Left colon (tissue), 2 donors: Measurements from ENCODE around the gene CPAMD8. TPM values are rescaled to one million over a fixed set of nuclear protein-coding genes. Genes with fewer than 3 reads are reported as not detected.
"Not testable (repeated sequence)": the region's sequence is repeated elsewhere in the genome, so short reads cannot be mapped to it uniquely, and the experiment has no call there.

Experiments used
- ATAC-seq: fragments of 200-7000 bp; cut with Tn5 transposase; one replicate; pipeline ENCODE4 v1.9.1; 2020; ENCODE audit warnings: mild to moderate bottlenecking, moderate library complexity
- DNase-seq, 2 donors: peaks; one replicate each; pipeline ENCODE4 v3.0.0-alpha.2; 2020
- intact Hi-C, 2 donors: fragments of 100-400 bp; cut with DNase I in 1 of 2; cut with micrococcal nuclease in 1 of 2; formaldehyde crosslinking; loops; one replicate each; pipeline versions ENCODE4 v1.11.2 to v1.14.0; 2022; cut with DNase I, micrococcal nuclease
- total RNA-seq, 2 donors: library from RNA; stranded (reverse); fragmentation: NEBNext Ultra II Directional; extraction: Animal tissue kit (Norgen Biotek cat#: 25700); gene quantifications; one replicate each; pipeline ENCODE4 v1.2.1, GENCODE V29; 2021
- donor health status: DM: no; HTN: no; CAD: no.
- donor health status: DM: yes; HTN: yes; CAD: no.

CPAMD8 gene
- total RNA-seq, 2 donors from 2014 or later = 2.3 to 3.4 TPM

DNA sequence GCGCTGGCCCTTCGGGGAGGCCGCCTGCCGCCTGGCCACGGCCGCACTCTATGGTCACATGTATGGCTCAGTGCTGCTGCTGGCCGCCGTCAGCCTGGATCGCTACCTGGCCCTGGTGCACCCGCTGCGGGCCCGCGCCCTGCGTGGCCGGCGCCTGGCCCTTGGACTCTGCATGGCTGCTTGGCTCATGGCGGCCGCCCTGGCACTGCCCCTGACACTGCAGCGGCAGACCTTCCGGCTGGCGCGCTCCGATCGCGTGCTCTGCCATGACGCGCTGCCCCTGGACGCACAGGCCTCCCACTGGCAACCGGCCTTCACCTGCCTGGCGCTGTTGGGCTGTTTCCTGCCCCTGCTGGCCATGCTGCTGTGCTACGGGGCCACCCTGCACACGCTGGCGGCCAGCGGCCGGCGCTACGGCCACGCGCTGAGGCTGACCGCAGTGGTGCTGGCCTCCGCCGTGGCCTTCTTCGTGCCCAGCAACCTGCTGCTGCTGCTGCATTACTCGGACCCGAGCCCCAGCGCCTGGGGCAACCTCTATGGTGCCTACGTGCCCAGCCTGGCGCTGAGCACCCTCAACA is 136.6 kb downstream of the CPAMD8 start:
- no peak for ATAC-seq
- intact Hi-C loops = no loop called here
- DNase-seq = no peak

DNA sequence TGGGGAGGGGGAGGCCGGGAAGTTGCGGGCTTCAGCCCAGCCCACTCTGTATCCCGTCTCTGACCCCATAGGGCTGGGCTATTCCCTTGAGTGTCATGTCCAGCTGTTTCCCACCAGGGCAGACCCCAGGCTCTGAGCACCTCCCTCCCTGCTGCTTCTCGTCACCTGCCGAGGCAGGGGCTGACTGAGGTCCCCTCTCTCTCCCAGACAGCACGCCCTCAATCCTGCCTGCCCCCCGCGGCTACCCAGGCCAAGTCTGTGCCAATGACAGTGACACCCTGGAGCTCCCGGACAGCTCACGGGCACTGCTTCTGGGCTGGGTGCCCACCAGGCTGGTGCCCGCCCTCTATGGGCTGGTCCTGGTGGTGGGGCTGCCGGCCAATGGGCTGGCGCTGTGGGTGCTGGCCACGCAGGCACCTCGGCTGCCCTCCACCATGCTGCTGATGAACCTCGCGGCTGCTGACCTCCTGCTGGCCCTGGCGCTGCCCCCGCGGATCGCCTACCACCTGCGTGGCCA is 137.2 kb downstream of the CPAMD8 start:
- DNase-seq (no peak), ATAC-seq (no peak)
- intact Hi-C loops = no loop called here

DNA sequence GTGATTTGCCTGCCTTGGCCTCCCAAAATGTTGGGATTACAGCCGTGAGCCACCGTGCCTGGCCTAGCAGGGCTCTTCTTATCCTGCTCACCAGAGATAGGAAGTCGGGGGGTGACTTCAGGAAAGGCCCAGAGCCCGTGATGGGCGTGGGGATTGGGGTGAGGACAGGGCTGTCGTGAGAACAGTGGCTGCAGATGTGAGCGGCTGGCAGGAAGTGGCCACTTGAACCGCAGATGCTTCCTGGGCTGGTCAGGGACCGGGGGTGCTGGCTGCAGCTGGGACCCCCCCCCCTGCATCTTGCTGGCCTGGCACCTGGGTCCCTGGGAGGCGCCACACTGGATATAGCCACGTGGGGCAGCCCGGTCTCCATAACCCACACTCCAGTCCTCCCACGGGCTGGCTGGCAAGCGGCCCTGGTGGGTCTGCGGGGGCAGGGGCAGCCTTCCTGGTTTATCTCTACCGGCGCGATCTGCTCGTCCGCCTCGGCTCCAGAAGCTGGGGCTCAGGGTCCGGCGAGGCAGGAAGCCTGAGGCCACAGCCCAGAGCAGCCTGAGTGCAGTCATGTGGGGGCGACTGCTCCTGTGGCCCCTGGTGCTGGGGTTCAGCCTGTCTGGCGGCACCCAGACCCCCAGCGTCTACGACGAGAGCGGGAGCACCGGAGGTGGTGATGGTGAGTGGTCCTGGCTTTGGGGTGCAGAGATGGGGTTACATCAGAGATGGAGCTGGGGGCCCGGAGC is 137.8 kb downstream of the CPAMD8 start, which contains the start of gene F2RL3:
F2RL3 (plus strand) TSS at position 371 of the 737 bp plus-strand sequence; CDS start at position 562, 191 bp downstream.
- intact Hi-C loops = no loop called here
- peak; percentile 17 for ATAC-seq
- DNase-seq = peak; percentile 51 to 74

DNA sequence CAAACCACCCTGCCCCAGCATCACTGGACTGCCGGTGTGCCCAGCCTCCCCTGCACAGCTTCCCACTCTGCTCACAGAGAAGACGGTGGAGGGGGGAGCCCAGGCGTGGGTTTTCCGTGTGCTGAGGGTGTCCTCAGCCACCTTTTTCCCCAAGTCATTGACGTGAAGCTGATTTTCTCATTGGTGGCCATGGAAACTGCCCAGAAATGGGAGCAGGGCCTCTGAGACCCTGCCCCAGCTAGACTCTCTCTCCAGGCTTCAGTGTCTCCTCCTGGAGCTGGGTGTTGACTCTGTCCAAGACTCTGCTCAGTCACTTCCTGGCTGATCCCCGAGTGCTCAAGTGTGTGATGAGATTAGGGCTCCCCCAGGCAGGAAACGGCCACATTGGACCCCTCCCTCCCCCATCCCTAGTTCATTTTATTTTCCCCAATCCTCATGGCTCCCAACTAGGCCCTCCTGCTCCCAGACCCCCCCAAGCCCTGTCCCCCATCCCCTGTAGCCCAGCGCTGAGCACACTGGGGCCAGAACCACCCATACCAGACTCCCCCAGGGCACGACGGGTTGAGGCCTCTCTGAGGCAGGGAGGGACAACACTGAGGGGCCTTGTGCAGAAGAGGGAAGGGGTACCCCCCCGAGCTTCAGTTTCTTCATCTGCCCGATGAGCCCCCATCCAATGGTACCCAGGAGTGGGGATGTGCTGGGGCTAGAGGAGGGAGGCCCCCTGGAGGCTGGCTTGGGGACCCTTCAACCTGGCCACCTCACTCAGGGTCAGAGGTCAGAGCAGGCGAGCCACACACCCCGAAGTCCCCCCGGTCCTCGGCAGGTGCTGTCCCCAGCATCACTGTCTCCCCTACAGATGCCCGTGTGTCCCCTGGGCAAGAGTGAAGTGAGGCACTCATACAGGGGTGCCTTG is 139.0 kb downstream of the CPAMD8 start:
- intact Hi-C loops = no loop called here
- no peak for ATAC-seq
- DNase-seq = no peak

DNA sequence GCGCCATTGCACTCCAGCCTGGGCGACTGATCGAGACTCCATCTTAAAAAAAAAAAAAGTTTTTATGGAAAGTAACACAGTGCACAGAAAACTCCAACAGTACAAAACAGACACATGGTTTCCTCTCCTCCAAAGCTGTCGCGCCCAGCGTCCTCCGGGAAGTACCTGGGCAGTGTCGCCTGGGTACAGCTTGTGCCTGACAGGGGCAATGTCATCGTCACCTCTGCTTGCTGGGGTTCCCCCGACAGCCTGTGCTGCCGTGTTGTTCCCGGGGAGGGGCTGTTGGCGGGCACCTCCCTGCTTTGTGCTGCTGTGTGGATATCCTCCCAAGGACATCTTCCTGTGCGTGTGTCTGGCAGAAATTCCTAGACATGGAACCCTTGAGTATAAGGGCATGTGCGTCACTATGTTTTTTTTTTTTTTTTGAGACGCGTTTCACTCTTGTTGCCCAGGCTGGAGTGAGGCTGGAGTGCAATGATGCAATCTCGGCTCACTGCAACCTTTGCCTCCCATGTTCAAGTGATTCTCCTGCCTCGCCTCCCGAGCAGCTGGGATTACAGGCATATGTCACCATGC is 140.2 kb downstream of the CPAMD8 start:
- intact Hi-C loops = no loop called here
- peak; percentile 67 for ATAC-seq
- no peak for DNase-seq

DNA sequence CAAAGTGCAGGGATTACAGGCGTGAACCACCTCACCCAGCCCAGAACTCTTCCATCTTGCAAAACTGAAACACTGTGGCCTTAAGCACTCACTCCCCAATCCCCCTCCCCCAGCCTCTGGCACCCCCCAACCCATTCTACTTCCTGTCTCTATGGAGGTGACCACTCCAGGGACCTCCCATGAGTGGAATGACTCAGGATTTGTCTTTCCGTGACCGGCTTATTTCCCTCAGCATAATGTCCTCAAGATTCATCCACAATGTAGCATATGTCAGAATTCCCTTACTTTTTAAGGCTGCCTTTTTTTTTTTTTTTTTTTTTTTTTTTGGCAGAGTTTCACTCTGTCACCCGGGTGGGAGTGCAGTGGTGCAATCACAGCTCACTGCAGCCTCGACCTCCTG is 141.4 kb downstream of the CPAMD8 start:
- intact Hi-C loops = no loop called here
- DNase-seq (no peak), ATAC-seq (no peak)

DNA sequence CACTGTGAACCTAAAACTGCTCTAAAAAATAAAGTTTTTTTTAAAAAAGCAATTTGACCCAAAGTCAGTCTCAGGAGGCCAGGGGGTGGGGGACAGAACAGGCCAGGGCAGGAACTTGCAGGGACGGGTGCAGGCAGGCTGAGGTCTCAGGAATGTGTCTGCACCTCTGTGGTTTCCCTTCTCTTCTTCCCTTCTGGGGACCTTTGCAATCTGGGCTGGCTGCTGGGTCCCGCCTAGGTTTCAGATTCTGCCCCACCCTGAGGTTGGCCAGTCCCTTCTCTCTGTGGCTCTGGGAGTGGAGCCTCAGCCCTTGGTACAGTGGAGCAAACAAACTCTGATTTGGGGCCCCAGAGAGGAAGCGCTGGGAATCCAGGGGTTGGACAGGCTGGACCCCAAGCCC is 143.1 kb downstream of the CPAMD8 start:
- ATAC-seq (no peak), DNase-seq (no peak)
- intact Hi-C loops = no loop called here

DNA sequence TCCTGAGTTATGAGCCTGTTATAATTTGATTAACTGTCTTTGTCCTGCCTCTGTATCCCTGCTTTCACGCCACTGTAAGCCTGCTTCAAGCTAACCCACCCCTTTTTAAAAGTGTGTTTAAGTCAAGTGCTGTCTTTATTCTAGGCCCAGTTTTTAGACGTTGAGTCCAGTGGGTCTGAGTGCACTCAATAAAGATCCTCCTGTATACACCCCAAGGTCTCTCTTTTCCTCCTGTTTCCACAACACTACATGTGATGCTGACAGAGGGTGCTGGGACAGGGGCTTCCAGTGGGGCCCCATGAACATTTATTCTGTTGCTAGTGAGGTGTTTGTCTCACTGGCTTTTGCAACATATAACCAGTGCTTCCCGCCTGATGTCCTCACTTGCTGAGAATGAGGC is 144.5 kb downstream of the CPAMD8 start:
- ATAC-seq (no peak), DNase-seq (no peak)
- intact Hi-C loops = no loop called here

DNA sequence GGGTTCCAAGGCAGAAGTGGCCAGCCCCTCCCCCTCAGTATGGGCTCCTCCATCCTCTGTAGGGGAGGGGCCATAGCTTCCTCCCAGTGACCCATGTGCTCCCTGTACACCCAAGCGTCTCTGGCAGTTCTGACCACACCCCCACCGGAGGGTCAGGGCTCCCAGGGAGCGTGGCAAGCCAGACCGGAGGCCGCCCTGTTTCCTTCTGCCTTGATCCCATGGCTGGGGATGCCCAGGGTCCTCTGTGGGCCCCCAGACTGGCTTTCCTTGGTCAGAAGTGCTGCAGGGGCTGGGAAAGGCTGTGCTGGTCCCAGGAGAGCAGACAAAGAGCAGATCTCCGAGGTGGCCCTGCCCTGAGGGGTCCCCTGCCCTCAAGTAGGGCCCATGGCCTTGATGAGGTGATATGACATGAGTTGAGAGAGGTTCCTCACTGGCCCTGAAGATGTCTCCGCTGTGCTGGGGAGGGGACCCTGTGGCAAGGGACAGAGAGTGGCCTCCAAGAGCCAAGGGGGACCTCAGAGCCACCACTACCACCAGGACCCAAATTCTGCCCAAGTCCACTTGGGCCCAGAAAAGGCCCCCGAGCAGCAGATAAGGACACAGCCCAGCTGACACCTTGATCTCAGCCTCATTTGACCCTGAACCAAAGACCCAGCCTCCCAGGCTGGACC is 145.6 kb downstream of the CPAMD8 start:
- intact Hi-C loops = no loop called here
- ATAC-seq (no peak), DNase-seq (no peak)

DNA sequence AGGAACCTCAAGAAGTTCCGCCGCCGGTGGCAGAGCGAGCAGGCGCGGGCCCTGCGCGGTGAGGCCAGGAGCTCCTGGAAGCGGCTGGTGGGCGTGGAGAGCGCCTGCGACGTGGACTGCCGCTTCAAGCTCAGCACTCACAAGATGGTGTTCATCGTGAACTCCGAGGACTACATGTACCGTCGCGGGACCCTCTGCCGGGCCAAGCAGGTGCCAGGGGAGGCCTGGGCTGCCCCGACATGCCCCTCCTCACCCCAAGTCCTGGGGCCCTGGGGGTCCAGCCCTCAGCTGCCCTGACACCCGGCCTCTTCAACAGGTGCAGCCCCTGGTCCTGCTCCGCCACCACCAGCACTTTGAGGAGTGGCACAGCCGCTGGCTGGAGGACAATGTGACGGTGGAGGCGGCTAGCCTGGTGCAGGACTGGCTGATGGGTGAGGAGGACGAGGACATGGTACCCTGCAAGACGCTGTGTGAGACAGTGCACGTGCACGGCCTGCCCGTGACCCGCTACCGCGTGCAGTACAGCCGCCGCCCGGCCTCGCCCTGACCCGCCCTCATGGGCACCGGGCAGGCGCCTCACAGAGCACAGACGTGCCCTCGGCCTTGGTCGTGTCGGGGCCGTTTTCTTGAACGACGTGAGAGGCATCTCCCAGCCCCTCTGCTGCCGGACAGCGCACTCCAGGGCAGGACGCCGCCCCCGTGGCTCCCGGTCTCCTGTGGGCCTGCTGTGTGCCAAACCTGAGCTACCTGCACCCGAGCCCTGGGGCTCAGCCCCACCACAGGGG is 148.2 kb downstream of the CPAMD8 start:
- intact Hi-C loops = no loop called here
- ATAC-seq = no peak
- DNase-seq = no peak

DNA sequence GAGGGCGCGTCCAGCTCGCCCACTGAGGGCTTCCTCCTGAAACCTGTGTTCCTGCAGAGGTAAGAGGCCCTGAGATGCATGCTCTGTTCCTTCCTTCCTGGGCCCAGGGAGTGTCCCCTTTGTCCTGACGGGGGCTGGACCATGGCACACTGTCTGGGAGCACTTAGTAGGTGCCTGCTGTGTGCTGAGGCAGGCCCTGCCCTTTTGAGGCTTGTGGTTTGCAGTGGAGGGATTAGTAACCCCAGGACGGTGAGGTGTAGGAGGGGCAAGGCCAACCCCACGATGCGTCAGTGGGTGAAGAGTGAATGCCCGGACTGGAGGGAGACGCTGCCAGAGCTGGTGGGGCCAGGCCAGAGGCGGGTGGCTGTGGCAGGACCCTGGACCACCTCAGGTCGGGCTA is 149.0 kb downstream of the CPAMD8 start:
- no peak for ATAC-seq
- intact Hi-C loops = no loop called here
- DNase-seq = no peak

DNA sequence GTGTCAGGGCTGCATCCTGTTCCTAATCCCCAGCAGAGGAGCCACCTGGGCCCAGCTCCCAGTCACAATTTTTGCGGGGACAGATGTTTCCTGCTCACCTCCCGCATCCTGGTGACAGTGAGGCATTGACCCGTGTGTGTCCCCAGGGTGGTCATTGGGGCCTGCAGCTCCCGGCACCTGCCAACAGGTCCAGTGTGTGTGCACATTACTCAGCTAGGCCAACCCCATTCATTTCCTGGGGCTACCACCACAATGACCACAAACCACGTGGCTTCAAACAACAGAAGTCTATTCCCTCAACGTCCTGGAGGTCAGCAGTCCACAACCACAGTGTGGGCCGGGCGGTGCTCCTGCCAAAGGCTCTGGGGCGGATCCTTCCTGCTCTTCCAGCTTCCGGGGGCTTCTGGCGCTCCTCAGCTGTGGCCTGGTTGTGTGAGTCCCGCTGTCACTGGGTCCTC is 149.7 kb downstream of the CPAMD8 start:
- no peak for DNase-seq
- no peak for ATAC-seq
- intact Hi-C loops = no loop called here

DNA sequence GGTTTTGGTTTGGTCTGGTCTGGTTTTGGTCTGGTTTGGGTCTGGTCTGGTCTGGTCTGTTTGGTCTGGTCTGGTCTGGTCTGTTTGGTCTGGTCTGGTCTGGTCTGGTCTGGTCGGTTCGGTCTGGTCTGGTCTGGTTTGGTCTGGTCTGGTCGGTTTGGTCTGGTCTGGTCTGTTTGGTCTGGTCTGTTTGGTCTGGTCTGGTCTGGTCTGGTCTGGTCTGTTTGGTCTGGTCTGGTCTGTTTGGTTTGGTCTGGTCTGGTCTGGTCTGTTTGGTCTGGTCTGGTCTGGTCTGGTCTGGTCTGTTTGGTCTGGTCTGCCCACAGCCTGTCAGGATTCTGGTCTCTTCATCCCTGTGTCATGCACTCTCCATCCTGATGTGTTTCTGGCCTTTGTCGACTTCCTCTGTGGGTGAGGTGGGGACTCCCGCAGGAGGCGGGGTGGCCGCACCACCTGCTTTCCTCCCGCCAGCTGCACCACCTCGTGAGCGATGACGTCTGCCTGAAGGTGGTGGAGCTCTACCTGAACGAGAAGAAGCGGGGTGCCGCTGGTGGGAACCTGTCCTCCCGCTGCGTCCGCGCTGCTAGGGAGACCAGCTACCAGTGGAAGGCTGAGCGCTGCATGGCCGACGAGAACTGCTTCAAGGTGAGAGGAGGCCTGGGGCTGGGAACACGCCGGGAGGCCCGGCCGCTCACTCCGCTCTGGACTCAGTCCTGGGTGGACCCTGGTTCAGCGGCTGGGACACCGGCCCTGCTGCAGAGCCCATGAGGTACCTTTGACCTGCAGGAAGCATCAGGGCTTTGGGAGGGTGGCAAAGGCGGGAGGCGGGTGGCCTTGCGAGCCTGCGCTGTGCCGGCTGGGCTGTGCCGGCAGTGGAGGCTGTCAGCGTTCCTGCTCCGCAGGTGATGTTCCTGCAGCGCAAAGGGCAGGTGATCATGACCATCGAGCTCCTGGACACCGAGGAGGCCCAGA is 150.7 kb downstream of the CPAMD8 start:
- peak in 1 of 2 donors; percentile 41 for DNase-seq

DNA sequence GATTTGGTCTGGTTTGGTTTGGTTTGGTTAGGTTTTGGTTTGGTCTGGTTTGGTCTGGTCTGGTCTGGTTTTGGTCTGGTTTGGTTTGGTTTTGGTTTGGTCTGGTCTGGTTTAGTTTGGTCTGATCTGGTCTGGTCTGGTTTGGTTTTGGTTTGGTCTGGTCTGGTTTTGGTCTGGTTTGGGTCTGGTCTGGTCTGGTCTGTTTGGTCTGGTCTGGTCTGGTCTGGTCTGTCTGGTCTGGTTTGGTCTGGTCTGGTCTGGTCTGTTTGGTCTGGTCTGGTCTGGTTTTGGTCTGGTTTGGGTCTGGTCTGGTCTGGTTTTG is 151.7 kb downstream of the CPAMD8 start:
- DNase-seq, intact Hi-C loops, ATAC-seq: not testable (repeated sequence)

More for the DNA sequence above, 150.7 kb downstream of the CPAMD8 start:
- intact Hi-C loops = no loop called here
- ATAC-seq = no peak

DNA sequence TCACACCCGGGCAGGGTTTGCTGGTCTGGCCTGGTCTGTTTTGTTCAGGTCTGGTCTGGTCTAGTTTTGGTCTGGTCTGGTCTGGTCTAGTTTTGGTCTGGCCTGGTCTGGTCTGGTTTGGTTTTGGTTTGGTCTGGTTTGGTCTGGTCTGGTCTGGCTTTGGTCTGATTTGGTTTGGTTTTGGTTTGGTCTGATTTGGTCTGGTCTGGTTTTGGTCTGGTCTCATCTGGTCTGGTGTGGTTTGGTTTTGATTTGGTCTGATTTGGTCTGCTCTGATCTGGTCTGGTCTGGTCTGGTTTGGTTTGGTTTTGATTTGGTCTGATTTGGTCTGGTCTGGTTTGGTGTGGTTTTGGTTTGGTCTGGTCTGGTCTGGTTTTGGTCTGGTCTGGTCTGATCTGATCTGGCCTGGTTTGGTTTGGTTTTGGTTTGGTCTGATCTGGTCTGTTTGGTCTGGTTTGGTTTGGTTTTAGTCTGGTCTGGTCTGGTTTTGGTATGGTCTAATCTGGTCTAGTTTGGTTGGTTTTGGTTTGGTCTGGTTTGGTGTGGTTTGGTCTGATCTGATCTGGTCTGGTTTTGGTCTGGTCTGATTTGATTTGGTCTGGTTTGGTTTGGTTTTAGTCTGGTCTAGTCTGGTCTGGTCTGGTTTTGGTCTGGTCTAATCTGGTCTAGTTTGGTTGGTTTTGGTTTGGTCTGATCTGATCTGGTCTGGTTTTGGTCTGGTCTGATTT is 152.2 kb downstream of the CPAMD8 start:
- DNase-seq = no peak
- ATAC-seq = no peak
- intact Hi-C loops = no loop called here

DNA sequence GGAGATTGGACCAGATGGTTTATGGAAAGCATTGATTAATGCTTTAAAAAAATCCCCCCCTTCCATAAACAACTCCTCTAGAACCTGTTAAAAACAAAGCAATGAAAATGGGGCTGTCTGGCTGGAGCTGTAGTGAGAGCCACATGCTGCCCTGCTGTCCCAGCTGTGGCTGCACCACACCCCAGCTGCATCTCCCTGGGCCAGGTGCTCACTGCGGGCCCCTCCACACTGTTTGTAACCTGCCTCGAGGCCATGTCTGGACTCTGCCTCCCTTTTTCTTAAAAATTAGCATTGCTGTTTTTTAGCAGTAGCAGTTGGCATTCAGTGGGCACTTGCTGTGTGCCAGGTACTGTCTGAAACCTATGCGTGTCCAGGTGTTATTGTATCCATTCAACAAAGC is 153.0 kb downstream of the CPAMD8 start:
- DNase-seq = no peak
- intact Hi-C loops = no loop called here
- no peak for ATAC-seq
